SU-DHL-6 (cell line): ENCODE results near the gene LAMA3.

ENCODE experiments used
- H2AFZ ChIP-seq: fragments of 200-600 bp; sonication (generic); 2 replicates; pipeline ENCODE4 v1.6.1; 2014; ENCODE audit warnings: low read depth, mild to moderate bottlenecking, moderate library complexity, mixed read lengths, antibody characterized with exemption, low read length; ENCODE audit not compliant: severe bottlenecking
- H3F3A ChIP-seq: fragments of 200-600 bp; shearing (Covaris generic); 2 replicates; pipeline ENCODE4 v1.6.0; 2016; ENCODE audit warnings: antibody characterized with exemption, mild to moderate bottlenecking; ENCODE audit not compliant: insufficient read depth
- H3K27ac ChIP-seq: fragments of 200-600 bp; sonication (generic); 2 replicates; pipeline ENCODE4 v1.5.1; 2016; ENCODE audit warnings: low read depth, mild to moderate bottlenecking, low read length, moderate library complexity, mixed read lengths
- H3K27me3 ChIP-seq: fragments of 200-600 bp; sonication (generic), shearing (Covaris generic); 2 replicates; pipeline ENCODE4 v1.6.0; 2014; ENCODE audit warnings: mild to moderate bottlenecking, low read length
- H3K36me3 ChIP-seq: fragments of 200-600 bp; sonication (generic); 2 replicates; pipeline ENCODE4 v1.6.1; 2014; ENCODE audit warnings: mild to moderate bottlenecking, low read length, mixed read lengths
- H3K4me2 ChIP-seq: fragments of 300-600, 200-600 bp; shearing (Covaris generic), sonication (generic); 2 replicates; pipeline ENCODE4 v1.6.0; 2014; ENCODE audit warnings: low read length, low read depth, mild to moderate bottlenecking; ENCODE audit not compliant: poor library complexity, severe bottlenecking
- H3K4me3 ChIP-seq: fragments of 200-600 bp; sonication (generic); 2 replicates; pipeline ENCODE4 v1.5.1; 2014; ENCODE audit warnings: antibody characterized with exemption, low read length, mild to moderate bottlenecking, mixed read lengths; ENCODE audit not compliant: insufficient read depth, poor library complexity, severe bottlenecking
- H3K79me2 ChIP-seq: fragments of 200-600 bp; sonication (generic); 2 replicates; pipeline ENCODE4 v1.6.1; 2014; ENCODE audit warnings: mild to moderate bottlenecking, low read length, moderate library complexity; ENCODE audit not compliant: insufficient read depth
- H3K9ac ChIP-seq: fragments of 200-600 bp; sonication (generic); 2 replicates; pipeline ENCODE4 v1.7.0; 2014; ENCODE audit warnings: mild to moderate bottlenecking, low read length
- H3K9me2 ChIP-seq: fragments of 200-600 bp; sonication (generic); replicated peaks from 2 replicates; pipeline ENCODE4 v1.6.1; 2014; ENCODE audit warnings: low read length; ENCODE audit not compliant: insufficient read depth
- H3K9me3 ChIP-seq: fragments of 200-600 bp; sonication (generic); 2 replicates; pipeline ENCODE4 v1.6.1; 2014; ENCODE audit warnings: low read length, mixed read lengths; ENCODE audit not compliant: insufficient read depth
- H4K20me1 ChIP-seq: fragments of 200-600 bp; sonication (generic); 2 replicates; pipeline ENCODE4 v1.6.1; 2014; ENCODE audit warnings: low read depth, mild to moderate bottlenecking, antibody characterized with exemption, low read length, moderate library complexity, mixed read lengths
- CTCF ChIP-seq: fragments of 200-600 bp; sonication (generic); IDR thresholded peaks from one replicate; pipeline ENCODE4 v1.5.1; 2017; ENCODE audit warnings: antibody characterized with exemption, mild to moderate bottlenecking, low read length, moderate library complexity; ENCODE audit not compliant: insufficient read depth, poor library complexity, severe bottlenecking
- EZH2phosphoT487 ChIP-seq: fragments of 200-600 bp; sonication (generic), shearing (Covaris generic); conservative IDR thresholded peaks from 2 replicates; pipeline ENCODE4 v1.6.1; 2018; ENCODE audit warnings: mild to moderate bottlenecking, antibody characterized with exemption, low read length, moderate library complexity, mixed read lengths

LAMA3 gene

GRCh38 chr18:23838801-23839366 is 149.6 kb downstream of the LAMA3 start:
- H3K79me2 ChIP-seq = no peaks in the 10 kb centered on the region
- no peak overlapping the region for H3K9ac ChIP-seq
- H3K4me2 ChIP-seq = no peak overlapping the region
- no peaks in the 10 kb centered on the region for H3K9me2 ChIP-seq
- no peaks in the 10 kb centered on the region for H3K36me3 ChIP-seq
- TF ChIP-seq EZH2phosphoT487 (no peak), CTCF (no peak)
- no peaks in the 10 kb centered on the region for H3K27me3 ChIP-seq
- no peak overlapping the region for H3K4me3 ChIP-seq
- no peak overlapping the region for H3K27ac ChIP-seq
- H2AFZ ChIP-seq = no peak overlapping the region
- no peaks in the 10 kb centered on the region for H3F3A ChIP-seq
- no peaks in the 10 kb centered on the region for H3K9me3 ChIP-seq
- no peaks in the 10 kb centered on the region for H4K20me1 ChIP-seq

- no peaks in the 10 kb centered on the region for H3K36me3 ChIP-seq
- H3K9me2 ChIP-seq = no peaks in the 10 kb centered on the region
- H3K9me3 ChIP-seq = no peaks in the 10 kb centered on the region
- no peak overlapping the region for H3K9ac ChIP-seq
- no peak overlapping the region for H3K4me2 ChIP-seq
- TF ChIP-seq EZH2phosphoT487 (no peak), CTCF (no peak)
- no peaks in the 10 kb centered on the region for H4K20me1 ChIP-seq
- no peaks in the 10 kb centered on the region for H3F3A ChIP-seq
- no peaks in the 10 kb centered on the region for H3K27me3 ChIP-seq
- H3K27ac ChIP-seq = no peak overlapping the region
- H3K4me3 ChIP-seq = no peak overlapping the region
- H2AFZ ChIP-seq = no peak overlapping the region
- H3K79me2 ChIP-seq = no peaks in the 10 kb centered on the region
These were observed 153.1 kb downstream of the LAMA3 start for GRCh38 chr18:23842305-23842704.

- Histone ChIP-seq H2AFZ (no peak overlapping the region), H3K9me3 (no peaks in the 10 kb centered on the region), H3K9me2 (no peaks in the 10 kb centered on the region), H3K27me3 (no peaks in the 10 kb centered on the region), H3K27ac (no peak overlapping the region), H3K9ac (no peak overlapping the region), H3F3A (no peaks in the 10 kb centered on the region), H3K4me2 (no peak overlapping the region), H3K36me3 (no peaks in the 10 kb centered on the region), H3K79me2 (no peaks in the 10 kb centered on the region), H4K20me1 (no peaks in the 10 kb centered on the region), H3K4me3 (no peak overlapping the region)
- no peak for TF ChIP-seq CTCF
- no peak for TF ChIP-seq EZH2phosphoT487
These were observed 155.9 kb downstream of the LAMA3 start for GRCh38 chr18:23844991-23845680.
